ENCODE data around the gene MAP3K4.
A peak's percentile ranks its signal among the peaks of the same experiment; 100 is the strongest.
"Not testable (repeated sequence)": the region's sequence is repeated elsewhere in the genome, so short reads cannot be mapped to it uniquely, and the experiment has no call there.

The MAP3K4 gene

DNA sequence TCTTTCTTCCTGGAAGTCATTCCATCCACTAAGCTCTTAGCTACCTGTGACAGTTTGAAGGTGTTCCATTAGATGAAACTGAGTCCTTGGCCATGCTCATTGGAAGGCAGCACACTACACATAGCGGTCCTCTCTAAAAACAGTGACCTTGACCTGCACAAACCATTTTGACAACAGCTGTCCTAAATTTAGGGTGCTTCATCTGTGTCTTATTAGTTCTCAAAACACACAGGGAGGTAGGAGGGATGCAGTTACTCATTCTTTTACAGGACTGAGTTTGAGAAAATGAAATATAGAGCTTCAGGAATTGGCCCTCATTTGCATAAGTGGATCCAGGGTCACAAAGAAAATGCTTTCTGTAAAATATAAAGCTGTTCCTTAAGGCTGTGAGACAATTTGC, 20.4 kb upstream of the MAP3K4 start:
- no peak for FAIRE-seq

DNA sequence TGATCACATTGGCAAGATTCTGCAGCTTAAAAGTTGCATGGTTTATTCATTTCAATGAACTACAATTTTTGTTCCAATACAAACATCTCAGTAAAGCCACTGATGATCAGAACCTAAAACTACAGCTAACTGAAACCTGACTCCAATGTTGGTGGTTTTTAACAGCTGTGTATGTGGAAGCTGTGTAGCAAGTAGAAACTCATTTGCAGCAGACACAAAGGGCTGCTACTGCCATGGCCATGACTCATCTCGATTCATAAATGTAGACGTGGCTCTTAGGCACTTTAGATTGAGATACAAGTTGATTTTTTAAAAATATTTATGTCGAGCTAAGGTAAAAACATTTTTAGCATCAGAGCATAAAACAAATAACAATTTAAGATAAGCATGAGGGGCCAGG, 19.5 kb upstream of the MAP3K4 start:
- FAIRE-seq = no peak

DNA sequence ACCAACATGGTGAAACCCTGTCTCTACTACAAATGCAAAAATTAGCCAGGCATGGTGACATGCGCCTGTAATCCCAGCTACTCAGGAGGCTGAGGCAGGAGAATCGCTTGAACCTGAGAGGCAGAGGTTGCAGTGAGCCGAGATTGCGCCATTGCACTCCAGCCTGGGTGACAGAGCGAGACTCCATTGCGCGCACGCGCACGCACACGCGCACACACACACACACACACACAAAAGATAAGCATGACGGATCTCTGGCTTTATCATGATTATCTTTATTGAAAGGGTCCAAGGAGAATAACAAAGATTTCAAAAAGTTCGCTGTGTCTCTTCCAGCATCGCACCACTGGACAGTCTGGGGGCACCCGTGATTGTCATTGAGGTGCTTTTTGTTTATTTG, 19.0 kb upstream of the MAP3K4 start:
- FAIRE-seq = not testable (repeated sequence)

DNA sequence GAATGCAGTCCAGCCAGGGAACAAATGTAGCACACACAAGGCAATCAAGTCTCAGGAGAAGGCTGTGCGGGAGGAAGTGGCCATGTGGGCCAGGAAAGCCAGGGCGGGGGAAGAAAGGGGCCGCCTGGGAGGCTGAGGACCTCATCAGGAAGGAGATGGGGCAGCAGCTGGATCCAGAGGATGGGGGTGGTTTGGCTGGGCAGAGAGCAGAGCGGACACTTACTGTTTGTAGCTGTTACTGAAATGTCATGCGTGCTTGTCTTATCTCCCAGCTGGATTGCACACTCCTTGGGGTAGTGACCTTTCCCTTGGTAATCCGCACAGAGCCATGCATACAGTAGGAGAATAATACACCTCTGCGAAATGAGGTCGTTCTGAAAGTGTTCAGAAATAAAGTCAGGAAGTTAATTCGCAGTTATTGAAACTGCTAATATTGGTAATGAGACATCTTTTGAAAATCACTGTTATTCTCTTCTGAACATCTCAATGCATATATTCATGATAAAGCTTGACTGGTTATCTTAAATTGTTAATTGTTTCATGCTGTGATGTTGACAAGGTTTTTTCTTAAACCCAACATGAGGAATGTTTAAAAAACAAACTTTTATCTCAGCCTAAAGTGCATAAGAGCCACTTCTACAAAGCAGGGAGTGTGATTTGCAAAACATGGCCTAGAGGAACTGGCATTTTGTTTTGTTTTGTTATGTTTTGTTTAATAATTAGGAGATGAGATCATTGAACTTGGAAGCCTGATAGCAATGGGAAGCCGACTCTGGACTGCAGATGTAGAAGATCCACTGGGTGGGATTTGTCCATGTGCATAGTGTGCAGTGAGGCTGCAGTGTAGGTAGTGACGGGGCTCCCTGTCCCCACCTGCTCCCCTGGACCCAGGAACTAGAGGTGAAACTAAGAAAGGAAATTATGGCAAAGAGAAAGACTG, 18.0 kb upstream of the MAP3K4 start:
- no peak for FAIRE-seq

DNA sequence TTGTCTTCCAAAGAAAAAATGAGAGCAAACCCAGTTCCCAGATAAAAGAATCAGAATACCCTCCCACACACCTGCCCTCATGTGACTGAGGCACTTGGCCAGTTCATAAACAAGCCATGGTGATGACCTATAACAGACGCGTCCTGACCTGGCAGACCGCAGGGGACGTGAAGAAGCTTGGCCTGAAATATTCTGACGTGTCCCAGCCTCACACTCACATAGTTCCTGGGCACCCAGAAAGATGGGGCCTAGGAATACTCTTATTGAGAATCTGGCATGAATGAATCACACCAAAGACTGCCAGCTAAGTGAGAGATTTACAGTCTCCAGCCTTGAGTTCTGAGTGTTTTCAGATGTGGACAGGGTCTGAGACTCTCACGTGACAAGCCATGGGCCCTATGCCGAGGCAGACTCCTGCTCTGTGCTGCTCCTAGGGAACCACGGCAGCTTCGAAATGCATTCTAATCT, 17.2 kb upstream of the MAP3K4 start:
- no peak for FAIRE-seq

DNA sequence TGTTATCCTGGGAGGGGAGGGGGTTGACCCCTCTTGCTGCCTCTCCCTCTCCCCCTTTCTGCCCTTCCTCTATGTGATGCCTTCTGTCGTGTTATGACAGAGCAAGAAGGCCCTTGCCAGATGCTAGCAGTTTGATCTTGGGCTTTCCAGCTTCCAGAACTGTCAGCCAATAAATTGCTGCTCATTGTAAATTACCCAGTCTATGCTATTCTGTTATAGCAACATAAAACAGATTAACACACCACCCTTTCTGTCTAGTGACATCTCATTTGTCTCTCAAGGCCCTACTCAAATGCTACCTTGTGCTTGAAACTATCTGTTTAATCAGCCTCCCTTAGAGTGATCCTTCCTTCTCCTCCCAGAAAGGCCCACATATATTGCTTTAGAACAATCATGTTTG, 16.4 kb upstream of the MAP3K4 start:
- FAIRE-seq = no peak

DNA sequence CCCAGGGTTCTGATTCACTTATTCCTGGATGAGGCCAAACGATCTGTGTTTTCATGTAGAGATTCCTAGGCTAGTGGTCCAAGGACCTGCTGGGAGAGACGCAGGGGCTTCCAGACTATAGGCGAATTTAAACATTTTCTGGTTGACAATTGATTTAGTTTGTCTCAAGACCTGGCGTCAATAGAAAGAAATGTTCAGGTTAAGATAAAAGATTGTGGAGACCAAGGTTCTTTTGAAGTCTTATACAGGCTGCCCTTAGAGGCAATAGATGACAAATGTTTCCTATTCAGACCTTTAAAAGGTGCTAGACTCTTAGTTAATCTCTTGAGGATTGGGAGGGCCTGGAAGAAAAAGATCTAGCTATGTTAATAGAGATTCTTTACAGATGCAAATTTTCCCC, 15.6 kb upstream of the MAP3K4 start:
- not testable (repeated sequence) for FAIRE-seq

DNA sequence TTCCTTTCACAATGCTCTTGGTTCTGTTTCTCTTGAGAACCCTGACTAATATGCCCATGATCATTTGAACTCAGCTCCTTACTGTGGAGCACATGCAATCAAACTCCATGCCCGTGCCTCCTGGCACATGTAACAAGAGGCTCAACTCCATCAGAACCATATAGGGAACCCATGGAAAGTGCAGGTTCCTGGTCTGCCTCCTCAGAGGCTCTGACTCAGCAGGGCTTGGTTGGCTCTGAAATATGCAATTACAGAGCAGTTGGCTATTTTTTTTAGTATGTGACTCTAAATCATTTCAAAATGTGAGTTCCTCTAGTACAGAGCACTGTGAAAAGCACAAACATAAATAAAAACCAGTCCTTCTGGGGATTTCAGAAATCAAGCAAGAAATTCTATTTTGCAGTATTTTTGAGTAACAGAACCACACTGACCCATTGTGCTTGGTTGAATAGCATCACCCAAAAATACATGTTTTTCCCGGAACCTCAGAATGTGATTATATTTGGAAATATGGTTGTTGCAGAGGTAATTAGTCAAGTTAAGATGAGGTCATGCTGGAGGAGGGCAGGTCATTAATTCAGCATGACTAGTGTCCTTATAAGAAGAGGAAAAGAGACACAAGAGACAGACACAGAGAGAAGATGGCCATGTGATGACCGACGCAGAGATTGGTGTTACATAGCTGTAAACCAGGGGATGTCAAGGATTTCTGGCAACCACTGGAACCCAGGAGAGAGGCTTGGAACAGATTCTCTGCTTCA, 13.2 kb upstream of the MAP3K4 start:
- FAIRE-seq = no peak

DNA sequence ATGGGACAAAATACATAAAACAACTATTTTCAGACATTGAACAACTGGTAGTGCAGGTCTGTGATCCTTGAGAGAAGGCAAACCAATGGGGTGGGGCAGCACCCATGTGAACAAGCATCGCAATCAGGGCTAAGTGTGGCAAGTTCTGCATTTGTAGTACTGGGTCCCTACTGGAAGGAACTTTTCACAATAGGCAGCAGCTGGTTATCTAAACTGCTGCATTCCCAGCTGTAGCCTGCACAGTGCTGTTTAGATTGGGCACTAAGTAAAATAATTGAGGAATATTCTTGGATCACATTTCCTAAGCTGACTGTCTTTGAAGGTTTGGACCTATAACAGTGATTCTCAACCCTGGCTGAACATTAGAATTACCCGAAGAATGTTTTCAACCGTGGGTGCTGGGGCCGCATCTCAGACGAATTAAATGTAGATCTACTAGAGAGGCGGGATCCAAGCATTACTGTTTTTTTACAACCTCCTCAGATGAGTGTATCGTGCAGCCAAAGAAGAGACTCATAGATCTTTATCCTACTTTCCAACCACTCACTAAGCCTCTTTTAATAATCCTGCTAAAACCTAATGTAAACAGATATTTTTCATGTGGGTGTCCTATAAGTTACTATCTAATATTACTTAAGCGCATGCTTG, 12.4 kb upstream of the MAP3K4 start:
- FAIRE-seq = no peak

DNA sequence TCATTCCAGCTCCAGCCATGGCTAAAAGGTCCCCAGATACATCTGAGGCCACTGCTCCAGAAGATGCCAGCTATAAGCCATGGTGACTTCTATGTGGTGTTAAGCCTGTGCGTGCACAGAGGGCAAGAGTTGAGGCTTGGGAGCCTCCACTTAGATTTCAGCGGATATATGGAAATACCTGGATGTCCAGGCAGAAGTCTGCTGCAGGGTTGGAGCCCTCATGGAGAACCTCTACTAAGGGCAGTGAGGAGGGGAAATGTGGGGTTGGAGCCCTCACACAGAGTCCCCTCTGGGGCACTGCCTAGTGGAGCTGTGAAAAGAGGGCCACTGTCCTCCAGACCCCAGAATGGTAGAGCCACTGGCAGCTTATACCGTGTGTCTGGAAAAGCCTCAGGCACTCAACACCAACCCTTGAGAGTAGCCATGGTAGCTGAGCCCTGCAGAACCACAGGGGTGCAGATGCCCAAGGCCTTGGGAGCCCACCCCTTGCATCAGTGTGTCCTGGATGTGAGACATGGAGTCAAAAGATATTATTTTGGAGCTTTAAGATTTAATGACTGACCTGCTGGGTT, 8.1 kb upstream of the MAP3K4 start:
- FAIRE-seq = not testable (repeated sequence)

DNA sequence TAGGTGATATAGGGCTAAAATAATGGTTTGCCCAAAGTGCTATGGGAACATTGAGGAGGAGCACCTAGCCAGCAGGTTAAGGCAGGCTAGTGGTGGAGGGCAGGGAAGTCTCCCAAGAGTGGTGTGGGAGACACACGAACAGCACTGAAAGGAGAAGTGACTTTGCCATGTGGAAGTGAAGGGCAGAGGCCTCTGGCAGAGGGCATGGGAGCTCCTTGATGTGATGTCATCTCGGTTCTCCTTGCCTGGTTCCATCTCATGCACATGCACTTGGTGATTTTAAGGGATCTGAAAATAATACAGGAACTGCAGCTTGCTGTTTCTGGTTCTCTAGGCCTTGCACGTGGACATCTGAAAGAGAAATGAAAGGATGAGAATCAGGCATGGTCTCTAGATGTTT, 4.7 kb upstream of the MAP3K4 start:
- FAIRE-seq = no peak

DNA sequence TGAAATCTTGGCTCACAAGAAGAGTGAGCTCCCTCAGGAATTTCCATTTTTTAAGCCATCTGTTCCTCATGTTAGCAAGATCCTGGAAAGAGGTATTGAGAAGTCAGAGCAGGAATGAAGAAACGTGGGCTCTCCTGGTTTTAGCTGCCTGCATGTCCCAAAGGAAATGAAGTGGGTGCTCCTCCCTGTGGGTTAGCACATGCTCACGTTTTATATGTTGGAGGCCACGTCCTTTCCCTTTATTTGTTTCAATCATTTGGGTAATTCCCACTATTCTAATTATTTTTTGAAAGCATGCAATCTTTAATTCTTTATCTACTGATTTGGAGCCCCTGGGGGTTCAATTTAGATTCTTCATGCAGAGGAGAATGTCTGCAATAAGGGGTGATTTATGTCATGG, 4.3 kb upstream of the MAP3K4 start:
- FAIRE-seq = no peak

DNA sequence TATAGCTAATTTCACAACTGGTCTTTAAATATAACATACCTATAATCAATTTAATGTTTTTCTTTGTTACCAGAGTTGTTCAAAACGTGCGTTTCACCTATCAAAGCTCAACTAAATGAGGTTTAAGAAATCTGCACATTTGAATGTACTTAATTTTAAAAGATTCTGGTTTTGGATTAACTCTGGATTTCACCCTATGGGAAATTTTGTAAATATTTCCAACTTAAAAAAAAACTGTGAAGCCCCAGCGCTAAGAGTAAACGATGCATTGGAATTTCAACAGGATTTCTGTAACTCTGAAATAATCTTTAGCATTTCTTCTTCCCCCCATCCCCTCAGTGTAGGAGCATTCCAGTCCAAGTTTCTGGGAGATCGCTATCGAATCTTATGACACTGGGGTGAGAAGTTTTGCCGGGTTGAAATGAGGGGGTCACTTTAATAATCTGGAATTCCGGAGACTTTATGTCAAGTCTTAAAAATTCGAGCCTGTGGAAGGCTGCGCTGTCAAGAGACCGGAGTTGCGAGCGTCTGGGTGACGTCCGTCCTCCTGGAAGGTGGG, 643 bp upstream of the MAP3K4 start:
- no peak for FAIRE-seq

DNA sequence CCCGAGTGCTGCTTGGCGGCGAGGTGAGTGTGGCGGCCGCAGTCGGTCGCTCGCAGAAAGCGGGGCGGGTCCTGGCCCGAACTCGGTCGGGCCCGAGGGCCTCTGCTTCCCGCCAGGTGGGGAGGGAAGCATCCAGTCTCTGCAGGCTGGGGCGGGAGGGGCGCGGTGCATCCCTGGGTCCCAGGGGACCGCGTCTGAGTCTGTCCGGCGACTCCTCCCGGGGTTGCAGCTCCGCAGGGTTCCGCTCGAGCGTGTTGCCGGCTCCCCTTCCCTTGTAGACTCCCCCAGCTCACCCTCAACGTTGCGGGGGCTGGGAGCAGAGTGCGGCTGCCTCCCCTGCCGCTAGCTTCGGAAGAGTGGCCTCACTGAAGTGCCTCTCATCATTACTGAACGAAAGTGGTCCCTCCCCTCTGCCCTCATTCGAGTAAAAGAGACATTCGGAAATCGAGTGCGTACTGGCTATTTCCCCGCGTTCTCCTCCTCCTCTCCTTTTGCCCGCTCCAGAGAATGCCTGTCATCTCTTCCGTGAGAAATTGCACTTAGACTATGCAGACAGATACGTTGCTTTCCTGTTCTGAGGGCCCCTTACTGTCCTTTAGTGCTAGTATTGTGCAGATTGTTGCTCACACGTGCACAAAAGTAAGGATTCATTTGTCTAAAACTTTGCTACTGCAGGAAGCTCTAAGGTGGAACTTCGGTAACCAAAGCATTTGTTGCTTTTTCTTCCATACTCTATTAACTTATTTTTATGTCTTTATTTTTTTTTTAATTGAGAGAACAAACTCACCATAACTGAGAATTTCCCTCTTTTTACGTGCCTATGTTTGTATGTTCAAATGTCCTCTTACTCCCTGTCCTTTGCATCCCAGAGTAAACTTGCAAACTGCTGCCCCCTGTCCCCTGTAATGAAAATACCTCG, 751 bp downstream of the MAP3K4 start:
- peak; percentile 92 for FAIRE-seq

DNA sequence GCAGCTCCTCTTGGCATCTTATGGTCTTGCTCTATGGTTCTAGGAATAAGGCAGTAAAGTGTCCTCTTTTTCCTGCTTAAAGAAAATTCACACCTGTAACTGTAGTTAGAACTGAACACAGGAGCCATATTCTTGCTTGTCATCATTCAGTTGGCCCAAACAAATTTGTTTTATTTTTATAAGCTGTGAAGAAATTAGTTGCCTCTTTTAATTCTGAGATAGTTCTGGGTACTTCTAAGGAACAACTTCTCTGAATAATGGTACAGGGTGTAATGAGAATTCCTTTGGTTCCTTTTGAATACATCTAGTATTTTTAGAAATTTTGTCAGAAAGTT, 1.4 kb downstream of the MAP3K4 start:
- FAIRE-seq = no peak

DNA sequence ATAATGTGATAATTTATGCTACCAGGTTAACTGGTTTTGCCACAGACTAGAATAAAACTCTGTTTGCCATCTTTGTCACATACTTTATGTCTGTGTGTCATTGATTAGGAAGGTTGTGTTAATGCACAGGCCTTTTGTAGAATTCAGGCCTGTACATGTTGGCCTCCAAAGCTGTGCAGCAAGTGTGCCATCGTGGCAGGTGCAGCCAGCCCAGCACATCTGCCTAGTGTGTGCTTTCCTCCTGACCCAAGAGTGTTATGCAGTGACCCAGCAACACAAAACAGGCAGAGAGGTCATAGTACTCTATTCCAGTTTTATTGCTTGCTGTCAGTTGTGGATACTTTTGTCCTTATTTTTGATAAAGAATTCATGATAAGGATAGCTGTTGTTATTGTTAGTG, 3.7 kb downstream of the MAP3K4 start:
- FAIRE-seq = no peak

DNA sequence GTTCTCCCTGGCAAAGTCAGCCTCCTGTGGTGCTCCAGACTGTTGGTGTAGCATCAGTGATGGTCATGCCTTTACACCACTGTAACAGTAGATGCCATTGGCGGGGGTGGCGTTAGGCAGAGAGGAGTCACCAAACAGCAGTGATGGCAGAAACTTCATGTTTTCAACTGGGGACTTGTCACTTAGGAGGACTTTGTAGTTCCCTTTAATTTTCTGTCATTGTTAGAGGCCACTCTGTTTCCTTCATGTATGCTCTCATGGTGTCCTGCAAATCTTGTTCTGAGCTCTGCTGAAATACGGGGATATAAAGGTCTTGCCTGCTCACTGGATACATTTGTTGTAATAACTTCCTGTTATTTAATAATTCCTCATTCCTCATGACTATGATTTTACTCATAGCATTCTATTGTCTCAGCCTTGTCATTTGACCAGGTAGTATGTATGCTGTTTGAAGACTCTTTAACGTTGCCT, 4.6 kb downstream of the MAP3K4 start:
- no peak for FAIRE-seq

DNA sequence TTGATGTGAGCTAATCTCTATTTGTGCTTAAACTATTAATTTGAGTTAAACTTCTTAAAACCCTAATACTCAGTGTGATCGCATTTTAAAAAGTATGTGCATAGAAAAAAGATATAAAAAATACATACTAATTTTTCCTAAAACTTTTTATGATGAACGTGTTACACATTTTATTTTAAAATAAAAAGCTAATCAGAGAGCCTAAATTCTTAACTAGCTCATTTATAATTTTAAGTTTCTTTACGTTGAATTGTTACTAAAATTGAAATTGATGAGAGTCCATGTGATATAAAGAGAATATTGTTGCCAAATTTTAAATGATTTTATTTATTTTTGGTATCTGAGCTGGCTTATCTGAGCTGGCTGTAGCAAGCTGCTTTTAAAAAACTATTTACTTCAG, 6.6 kb downstream of the MAP3K4 start:
- FAIRE-seq = peak; percentile 60

DNA sequence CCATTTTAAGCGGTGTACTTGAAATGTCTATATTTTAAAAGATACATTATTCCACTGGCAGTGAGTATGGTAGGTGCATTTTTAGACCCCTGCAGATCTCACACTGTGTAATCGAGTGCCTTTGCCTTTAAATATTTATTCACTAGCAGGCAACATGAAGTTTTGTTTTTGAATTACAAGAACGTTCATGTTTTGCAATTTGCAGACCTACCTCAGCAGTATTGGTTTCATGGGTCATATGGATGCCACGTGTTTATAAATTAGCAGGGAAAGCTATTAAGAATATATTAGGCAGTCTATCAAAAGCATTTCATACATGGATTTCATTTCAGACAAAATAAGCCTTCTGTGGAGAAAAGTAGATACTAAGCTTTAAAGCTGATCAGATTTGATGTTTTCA, 7.2 kb downstream of the MAP3K4 start:
- no peak for FAIRE-seq

DNA sequence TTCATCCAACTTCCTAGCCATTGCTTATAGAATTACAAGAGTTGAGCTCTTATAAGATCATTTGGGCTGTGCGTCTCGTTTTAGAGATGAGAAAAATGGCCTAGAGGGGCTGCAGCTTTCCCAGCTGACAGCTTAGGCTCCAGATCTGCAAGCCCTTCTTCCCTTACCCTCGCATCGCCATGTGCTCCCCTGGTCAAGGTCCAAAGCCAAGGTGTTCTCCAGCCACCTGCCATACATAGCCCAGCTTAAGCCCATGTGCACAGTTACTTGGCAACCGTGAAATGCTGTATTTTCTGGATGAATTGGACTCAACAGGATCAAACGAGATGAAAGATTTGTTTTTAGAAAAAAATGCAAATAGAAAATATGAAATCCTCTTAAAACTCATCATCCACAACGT, 7.9 kb downstream of the MAP3K4 start:
- FAIRE-seq = no peak

DNA sequence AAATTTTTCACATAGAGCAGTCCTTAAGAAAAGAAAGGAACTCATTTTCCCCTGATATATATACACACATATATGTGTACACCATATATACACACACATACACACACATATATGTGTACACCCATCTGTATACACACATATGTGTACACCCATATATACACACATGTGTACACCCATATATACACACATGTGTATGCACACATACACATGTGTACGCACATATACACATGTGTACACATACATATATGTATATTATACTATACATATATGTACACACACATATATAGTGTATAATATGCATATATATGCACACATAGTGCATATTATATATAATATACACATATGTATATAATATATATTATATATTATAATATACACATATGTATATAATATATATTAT, 9.1 kb downstream of the MAP3K4 start:
- no peak for FAIRE-seq

DNA sequence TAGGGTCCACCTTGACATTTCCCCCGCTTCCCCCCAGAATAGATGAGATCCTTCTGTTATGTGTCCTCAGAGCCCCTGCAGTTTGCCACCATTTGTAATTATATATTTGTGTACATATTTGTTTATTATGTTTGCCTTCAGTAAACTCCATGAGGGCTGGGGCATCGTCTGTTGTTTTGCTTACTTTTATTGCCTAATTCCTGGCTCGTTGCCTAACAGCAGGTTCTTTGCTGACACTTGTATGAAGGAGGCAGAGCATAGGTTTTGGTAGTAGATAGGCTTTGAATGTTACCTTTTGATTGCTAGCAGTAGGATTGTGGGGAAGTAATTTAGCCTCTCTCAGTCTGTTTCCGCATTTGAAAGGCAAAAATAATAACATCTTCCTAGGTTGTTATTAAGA, 9.9 kb downstream of the MAP3K4 start:
- FAIRE-seq = no peak

Measured in G401.6 (cell line).